Ascending aorta (tissue), 2 donors: Measurements from ENCODE around the gene WASHC4. TPM values are rescaled to one million over a fixed set of nuclear protein-coding genes. Genes with fewer than 3 reads are reported as not detected.

Source experiments
- DNase-seq, 2 donors: peaks; one replicate each; pipeline ENCODE4 v3.0.0-alpha.2; 2019; ENCODE audit warnings: low spot score in 2 of 2
- H3K27ac ChIP-seq, 2 donors: fragments of 200-600 bp; sonication (generic); one replicate each; pipeline ENCODE4 v1.5.1; 2016 to 2017; ENCODE audit warnings: mild to moderate bottlenecking in 1 of 2
- H3K27me3 ChIP-seq: fragments of 200-600 bp; sonication (generic); one replicate; pipeline ENCODE4 v1.5.1; 2017
- H3K36me3 ChIP-seq, 2 donors: fragments of 200-600 bp; sonication (generic); one replicate each; pipeline ENCODE4 v1.5.1; 2016
- H3K4me1 ChIP-seq, 2 donors: fragments of 200-600 bp; sonication (generic); one replicate each; pipeline ENCODE4 v1.5.1; 2016 to 2017; ENCODE audit warnings: mild to moderate bottlenecking in 1 of 2
- H3K4me3 ChIP-seq, 2 donors: fragments of 200-600 bp; sonication (generic); one replicate each; pipeline ENCODE4 v1.5.1; 2016 to 2017; ENCODE audit warnings: mild to moderate bottlenecking in 1 of 2
- H3K9me3 ChIP-seq, 2 donors: fragments of 200-600 bp; sonication (generic); one replicate each; pipeline ENCODE4 v1.5.1; 2016
- CTCF ChIP-seq, 3 experiments: fragments of 200-600 bp in 2 of 3; fragments of 450-650 bp in 1 of 3; sonication (generic) in 2 of 3; IDR thresholded peaks; one replicate each; pipeline ENCODE4 v1.5.1; 2016 to 2019; ENCODE audit warnings: antibody characterized with exemption in 3 of 3, mild to moderate bottlenecking in 1 of 3, moderate library complexity in 1 of 3
- intact Hi-C: fragments of 100-400 bp; cut with DNase I; formaldehyde crosslinking; loops from one replicate; pipeline ENCODE4 v1.15.1; 2023
- total RNA-seq: library from RNA; depleted of rRNA; stranded (reverse); fragments of >200 nt; gene quantifications from one replicate; pipeline ENCODE4 v1.1.0, GENCODE V29; 2016

Gene WASHC4
- total RNA-seq, 1 donor from 2014 or later, result 22.8 TPM

GRCh38 chr12:105205322-105206048, 98.0 kb downstream of the WASHC4 start:
- DNase-seq, result no peak
- intact Hi-C loops, result no loop called here
- TF ChIP-seq CTCF (IDR thresholded peaks at IDR 0.05), result no peak
- H3K9me3 ChIP-seq, result no peaks in the 10 kb centered on the region
- no peaks in the 10 kb centered on the region for H3K4me1 ChIP-seq
- no peak overlapping the region for H3K27ac ChIP-seq
- H3K4me3 ChIP-seq, result no peak overlapping the region
- H3K36me3 ChIP-seq, result peaks cover 68 to 92% of the 10 kb centered on the region in 2 donors
- no peaks in the 10 kb centered on the region for H3K27me3 ChIP-seq

GRCh38 chr12:105206686-105207374, 99.3 kb downstream of the WASHC4 start:
- Histone ChIP-seq H3K27ac (no peak overlapping the region), H3K36me3 (peaks cover 65 to 92% of the 10 kb centered on the region in 2 donors), H3K9me3 (no peaks in the 10 kb centered on the region), H3K27me3 (no peaks in the 10 kb centered on the region), H3K4me3 (no peak overlapping the region), H3K4me1 (no peaks in the 10 kb centered on the region)
- intact Hi-C loops, result no loop called here
- no peak for DNase-seq
- TF ChIP-seq CTCF (IDR thresholded peaks at IDR 0.05), result no peak

GRCh38 chr12:105209091-105209490, 101.6 kb downstream of the WASHC4 start:
- no peaks in the 10 kb centered on the region for H3K27me3 ChIP-seq
- intact Hi-C loops, result no loop called here
- no peaks in the 10 kb centered on the region for H3K4me1 ChIP-seq
- no peaks in the 10 kb centered on the region for H3K9me3 ChIP-seq
- H3K27ac ChIP-seq, result no peak overlapping the region
- H3K4me3 ChIP-seq, result no peak overlapping the region
- H3K36me3 ChIP-seq, result peaks cover 52 to 82% of the 10 kb centered on the region in 2 donors
- no peak for DNase-seq
- no peak for TF ChIP-seq CTCF (IDR thresholded peaks at IDR 0.05)

GRCh38 chr12:105212438-105212837, 104.9 kb downstream of the WASHC4 start:
- Histone ChIP-seq H3K4me3 (no peak overlapping the region), H3K27ac (no peak overlapping the region), H3K27me3 (no peaks in the 10 kb centered on the region), H3K9me3 (no peaks in the 10 kb centered on the region), H3K4me1 (no peaks in the 10 kb centered on the region), H3K36me3 (peaks cover 31 to 80% of the 10 kb centered on the region in 2 donors)
- intact Hi-C loops, result no loop called here
- no peak for DNase-seq
- TF ChIP-seq CTCF (IDR thresholded peaks at IDR 0.05), result no peak

- no peak for TF ChIP-seq CTCF (IDR thresholded peaks at IDR 0.05)
- H3K27me3 ChIP-seq, result no peaks in the 10 kb centered on the region
- no peaks in the 10 kb centered on the region for H3K9me3 ChIP-seq
- peaks cover 23 to 68% of the 10 kb centered on the region in 2 donors for H3K36me3 ChIP-seq
- intact Hi-C loops, result no loop called here
- H3K27ac ChIP-seq, result no peak overlapping the region
- no peak for DNase-seq
- no peak overlapping the region for H3K4me3 ChIP-seq
- H3K4me1 ChIP-seq, result peaks cover 0 to 4% of the 10 kb centered on the region in 2 donors
These were observed 106.6 kb downstream of the WASHC4 start for GRCh38 chr12:105214148-105214547.
